ENCODE data around the gene ABCA7.

GRCh38 chr19:1102407-1103131 lies 62.7 kb downstream of the ABCA7 start:
- no peak for TF ChIP-seq POLR2A (IDR thresholded peaks at IDR 0.05; ENCODE audit: low read depth)
- no peak for TF ChIP-seq CTCF (IDR thresholded peaks at IDR 0.05)

All from esophagus muscularis mucosa (tissue), 3 donors.